GM15510 (cell line): ENCODE results near the gene DNM1.

Experiments used
- POLR2A ChIP-seq: IDR thresholded peaks from 3 replicates; pipeline ENCODE4 v1.6.1; 2011; ENCODE audit warnings: borderline replicate concordance; ENCODE audit not compliant: insufficient read length; ENCODE audit errors: extremely low read depth

DNM1 gene

GRCh38 chr9:128168731-128169308, 34.4 kb upstream of the DNM1 start:
- TF ChIP-seq POLR2A = no peak

- no peak for TF ChIP-seq POLR2A
Observed at GRCh38 chr9:128169492-128169891, 33.7 kb upstream of the DNM1 start.

- TF ChIP-seq POLR2A = no peak
Observed at GRCh38 chr9:128169925-128170324, 33.3 kb upstream of the DNM1 start.

- no peak for TF ChIP-seq POLR2A
Observed at GRCh38 chr9:128174062-128174461, 29.1 kb upstream of the DNM1 start.

GRCh38 chr9:128175102-128175563, 28.0 kb upstream of the DNM1 start:
- no peak for TF ChIP-seq POLR2A

GRCh38 chr9:128175726-128176125, 27.5 kb upstream of the DNM1 start:
- TF ChIP-seq POLR2A = no peak

GRCh38 chr9:128178806-128179431, 24.3 kb upstream of the DNM1 start:
- no peak for TF ChIP-seq POLR2A

GRCh38 chr9:128180001-128180400, 23.2 kb upstream of the DNM1 start:
- no peak for TF ChIP-seq POLR2A

GRCh38 chr9:128180447-128180846, 22.7 kb upstream of the DNM1 start:
- TF ChIP-seq POLR2A = no peak

GRCh38 chr9:128182893-128183588, 20.1 kb upstream of the DNM1 start:
- TF ChIP-seq POLR2A = no peak

- TF ChIP-seq POLR2A = no peak
Observed at GRCh38 chr9:128185979-128186965, 16.9 kb upstream of the DNM1 start.

GRCh38 chr9:128187361-128187760, 15.8 kb upstream of the DNM1 start:
- TF ChIP-seq POLR2A = no peak

- TF ChIP-seq POLR2A = no peak
Observed at GRCh38 chr9:128188209-128188608, 15.0 kb upstream of the DNM1 start.

- TF ChIP-seq POLR2A = no peak
Observed at GRCh38 chr9:128190013-128190412, 13.2 kb upstream of the DNM1 start.
